ENCODE data around the gene ADAP1. TPM values are rescaled to one million over a fixed set of nuclear protein-coding genes. Genes with fewer than 3 reads are reported as not detected.
A peak's percentile ranks its signal among the peaks of the same experiment; 100 is the strongest.

ADAP1 gene
- total RNA-seq, 1 experiment from 2014 or later: 173 TPM

DNA sequence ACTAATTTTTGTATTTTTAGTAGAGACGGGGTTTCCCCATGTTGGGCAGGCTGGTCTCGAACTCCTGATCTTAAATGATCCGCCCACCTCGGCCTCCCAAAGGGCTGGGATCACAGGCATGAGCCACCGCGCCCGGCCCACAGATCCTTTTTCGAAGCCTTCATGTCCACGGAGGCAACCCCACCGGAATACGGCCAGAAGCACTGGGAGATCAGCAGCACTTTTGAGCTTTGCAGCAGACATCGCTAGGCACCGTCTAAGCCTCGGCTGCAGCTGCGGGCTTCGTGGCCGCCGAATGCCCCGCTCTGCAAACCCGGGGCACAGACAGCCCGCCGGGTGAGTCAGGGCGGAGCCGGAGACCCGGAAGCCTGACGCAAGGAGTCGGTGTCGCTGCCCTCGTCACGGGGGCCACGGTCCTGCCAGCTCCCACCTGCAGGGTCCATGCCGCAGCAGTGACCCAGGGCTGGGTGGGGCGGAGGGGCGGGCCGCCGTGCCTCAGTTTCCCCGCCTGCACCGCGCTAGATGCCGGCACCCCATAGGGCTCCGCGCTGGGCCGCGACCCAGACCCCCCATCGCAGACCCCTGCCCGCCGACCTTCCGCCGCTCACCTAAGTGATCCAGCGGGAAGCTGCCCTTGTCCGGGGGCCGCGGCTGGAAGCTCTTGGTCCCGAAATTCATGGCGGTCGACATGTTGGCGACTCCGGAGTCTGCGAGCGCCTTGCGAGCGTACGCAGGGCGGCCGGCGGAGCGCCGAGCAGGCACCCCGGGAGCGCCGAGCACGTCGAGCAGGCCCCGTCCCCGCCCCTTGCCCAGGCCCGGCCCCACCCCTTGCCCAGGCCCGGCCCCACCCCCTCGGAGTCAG, 20.6 kb upstream of the ADAP1 start, which contains the start of gene COX19:
Gene COX19 (minus strand): TSS at position 730 of the 862 bp plus-strand sequence. CDS start 40 bp downstream, at position 690.
- DNase-seq: peak; percentile 98
- Mint-ChIP-seq H3K36me3 (ENCODE audit: insufficient read depth, unreplicated experiment) (peaks cover 81% of the 10 kb centered on the region), H3K27ac (ENCODE audit: unreplicated experiment) (peak within 1 kb of the TSS; percentile 80), H3K4me3 (ENCODE audit: low read depth, unreplicated experiment) (peak within 1 kb of the TSS; percentile 93), H3K27me3 (ENCODE audit: unreplicated experiment) (no peaks in the 10 kb centered on the region), H3K9me3 (ENCODE audit: low read depth, unreplicated experiment) (no peaks in the 10 kb centered on the region), H3K4me1 (ENCODE audit: low read depth, unreplicated experiment) (peaks cover 47% of the 10 kb centered on the region)
- BruUV-seq (replicated peaks): no TSS peak
- CTCF ChIA-PET: interaction anchor here (0.6 to 1.9 kb wide), 9 partner anchors 9 to 163 kb away, joined by 3 to 9 read pairs (median 4); a partner anchor contains a TSS
- intact Hi-C loops (cut with micrococcal nuclease; ENCODE audit: unreplicated experiment): no loop called here
- TF ChIP-seq, protein P1, sequence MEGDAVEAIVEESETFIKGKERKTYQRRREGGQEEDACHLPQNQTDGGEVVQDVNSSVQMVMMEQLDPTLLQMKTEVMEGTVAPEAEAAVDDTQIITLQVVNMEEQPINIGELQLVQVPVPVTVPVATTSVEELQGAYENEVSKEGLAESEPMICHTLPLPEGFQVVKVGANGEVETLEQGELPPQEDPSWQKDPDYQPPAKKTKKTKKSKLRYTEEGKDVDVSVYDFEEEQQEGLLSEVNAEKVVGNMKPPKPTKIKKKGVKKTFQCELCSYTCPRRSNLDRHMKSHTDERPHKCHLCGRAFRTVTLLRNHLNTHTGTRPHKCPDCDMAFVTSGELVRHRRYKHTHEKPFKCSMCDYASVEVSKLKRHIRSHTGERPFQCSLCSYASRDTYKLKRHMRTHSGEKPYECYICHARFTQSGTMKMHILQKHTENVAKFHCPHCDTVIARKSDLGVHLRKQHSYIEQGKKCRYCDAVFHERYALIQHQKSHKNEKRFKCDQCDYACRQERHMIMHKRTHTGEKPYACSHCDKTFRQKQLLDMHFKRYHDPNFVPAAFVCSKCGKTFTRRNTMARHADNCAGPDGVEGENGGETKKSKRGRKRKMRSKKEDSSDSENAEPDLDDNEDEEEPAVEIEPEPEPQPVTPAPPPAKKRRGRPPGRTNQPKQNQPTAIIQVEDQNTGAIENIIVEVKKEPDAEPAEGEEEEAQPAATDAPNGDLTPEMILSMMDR (IDR thresholded peaks at IDR 0.05; ENCODE audit: unreplicated experiment): no peak

DNA sequence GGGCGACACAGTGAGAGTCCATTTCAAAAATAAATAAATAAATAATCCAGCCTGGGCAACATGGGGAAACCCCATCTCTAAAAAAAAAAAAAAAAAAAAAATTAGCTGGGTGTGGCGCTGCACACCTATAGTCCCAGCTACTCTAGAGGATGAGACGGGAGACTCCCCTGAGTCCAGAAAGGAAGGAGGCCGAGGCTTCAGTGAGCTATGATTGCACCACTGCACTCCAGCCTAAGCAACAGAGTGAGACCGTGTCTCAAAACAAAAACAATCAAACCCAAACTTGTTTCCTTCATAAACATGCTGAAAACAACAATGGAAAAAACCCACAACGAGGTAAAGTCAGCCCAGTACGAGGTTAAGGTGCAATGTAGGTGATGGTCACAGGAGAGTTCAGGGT, 19.7 kb upstream of the ADAP1 start:
- no peak for DNase-seq
- intact Hi-C loops (cut with micrococcal nuclease; ENCODE audit: unreplicated experiment): no loop called here

GRCh38 chr7:973312-973711, 18.8 kb upstream of the ADAP1 start:
- H3K36me3 Mint-ChIP-seq (ENCODE audit: insufficient read depth, unreplicated experiment): peaks cover 98% of the 10 kb centered on the region
- intact Hi-C loops (cut with micrococcal nuclease; ENCODE audit: unreplicated experiment): no loop called here
- no peak overlapping the region for H3K27ac Mint-ChIP-seq (ENCODE audit: unreplicated experiment)
- CTCF ChIA-PET: interaction anchor here (1.5 to 1.9 kb wide), 2 partner anchors 59 to 92 kb away, joined by 3 to 7 read pairs; no protein-coding TSS in a partner anchor
- no peaks in the 10 kb centered on the region for H3K9me3 Mint-ChIP-seq (ENCODE audit: low read depth, unreplicated experiment)
- DNase-seq: no peak
- BruUV-seq (replicated peaks): no TSS peak
- TF ChIP-seq, protein P1 (IDR thresholded peaks at IDR 0.05; ENCODE audit: unreplicated experiment): no peak
- no peaks in the 10 kb centered on the region for H3K27me3 Mint-ChIP-seq (ENCODE audit: unreplicated experiment)
- H3K4me1 Mint-ChIP-seq (ENCODE audit: low read depth, unreplicated experiment): peaks cover 44% of the 10 kb centered on the region
- H3K4me3 Mint-ChIP-seq (ENCODE audit: low read depth, unreplicated experiment): peak overlapping the region; percentile 93

More for the DNA sequence above, 19.7 kb upstream of the ADAP1 start:
- CTCF ChIA-PET: interaction anchor here (0.6 to 1.9 kb wide), 5 partner anchors 17 to 724 kb away, joined by 3 to 9 read pairs (median 3); a partner anchor contains a TSS
- Mint-ChIP-seq H3K27ac (ENCODE audit: unreplicated experiment) (peak overlapping the region; percentile 79), H3K4me1 (ENCODE audit: low read depth, unreplicated experiment) (peaks cover 47% of the 10 kb centered on the region), H3K27me3 (ENCODE audit: unreplicated experiment) (no peaks in the 10 kb centered on the region), H3K4me3 (ENCODE audit: low read depth, unreplicated experiment) (peak overlapping the region; percentile 93), H3K36me3 (ENCODE audit: insufficient read depth, unreplicated experiment) (peaks cover 90% of the 10 kb centered on the region), H3K9me3 (ENCODE audit: low read depth, unreplicated experiment) (no peaks in the 10 kb centered on the region)
- TF ChIP-seq, protein P1 (IDR thresholded peaks at IDR 0.05; ENCODE audit: unreplicated experiment): no peak
- BruUV-seq (replicated peaks): no TSS peak

- H3K4me3 Mint-ChIP-seq (ENCODE audit: low read depth, unreplicated experiment): peak overlapping the region; percentile 93
- no peak for DNase-seq
- H3K36me3 Mint-ChIP-seq (ENCODE audit: insufficient read depth, unreplicated experiment): peaks cover 98% of the 10 kb centered on the region
- intact Hi-C loops (cut with micrococcal nuclease; ENCODE audit: unreplicated experiment): no loop called here
- no peaks in the 10 kb centered on the region for H3K27me3 Mint-ChIP-seq (ENCODE audit: unreplicated experiment)
- H3K27ac Mint-ChIP-seq (ENCODE audit: unreplicated experiment): no peak overlapping the region
- H3K4me1 Mint-ChIP-seq (ENCODE audit: low read depth, unreplicated experiment): peaks cover 39% of the 10 kb centered on the region
- BruUV-seq (replicated peaks): no TSS peak
- TF ChIP-seq, protein P1 (IDR thresholded peaks at IDR 0.05; ENCODE audit: unreplicated experiment): no peak
- no peaks in the 10 kb centered on the region for H3K9me3 Mint-ChIP-seq (ENCODE audit: low read depth, unreplicated experiment)
- CTCF ChIA-PET: interaction anchor here (1.1 to 1.9 kb wide), 3 partner anchors 59 to 93 kb away, joined by 3 to 7 read pairs (median 3); no protein-coding TSS in a partner anchor
Observed at GRCh38 chr7:972676-973309, 18.3 kb upstream of the ADAP1 start.

Data from Calu3 (cell line).